HG02943 (cell line): ENCODE results near the gene IGF2R.
"Not testable (repeated sequence)": the region's sequence is repeated elsewhere in the genome, so short reads cannot be mapped to it uniquely, and the experiment has no call there.

Source experiments
- ATAC-seq: cut with Tn5 transposase; IDR thresholded peaks from one replicate; pipeline ENCODE4 v1.9.1; 2021; ENCODE audit warnings: mild to moderate bottlenecking, low read depth, moderate library complexity; ENCODE audit not compliant: unreplicated experiment

The IGF2R gene

DNA sequence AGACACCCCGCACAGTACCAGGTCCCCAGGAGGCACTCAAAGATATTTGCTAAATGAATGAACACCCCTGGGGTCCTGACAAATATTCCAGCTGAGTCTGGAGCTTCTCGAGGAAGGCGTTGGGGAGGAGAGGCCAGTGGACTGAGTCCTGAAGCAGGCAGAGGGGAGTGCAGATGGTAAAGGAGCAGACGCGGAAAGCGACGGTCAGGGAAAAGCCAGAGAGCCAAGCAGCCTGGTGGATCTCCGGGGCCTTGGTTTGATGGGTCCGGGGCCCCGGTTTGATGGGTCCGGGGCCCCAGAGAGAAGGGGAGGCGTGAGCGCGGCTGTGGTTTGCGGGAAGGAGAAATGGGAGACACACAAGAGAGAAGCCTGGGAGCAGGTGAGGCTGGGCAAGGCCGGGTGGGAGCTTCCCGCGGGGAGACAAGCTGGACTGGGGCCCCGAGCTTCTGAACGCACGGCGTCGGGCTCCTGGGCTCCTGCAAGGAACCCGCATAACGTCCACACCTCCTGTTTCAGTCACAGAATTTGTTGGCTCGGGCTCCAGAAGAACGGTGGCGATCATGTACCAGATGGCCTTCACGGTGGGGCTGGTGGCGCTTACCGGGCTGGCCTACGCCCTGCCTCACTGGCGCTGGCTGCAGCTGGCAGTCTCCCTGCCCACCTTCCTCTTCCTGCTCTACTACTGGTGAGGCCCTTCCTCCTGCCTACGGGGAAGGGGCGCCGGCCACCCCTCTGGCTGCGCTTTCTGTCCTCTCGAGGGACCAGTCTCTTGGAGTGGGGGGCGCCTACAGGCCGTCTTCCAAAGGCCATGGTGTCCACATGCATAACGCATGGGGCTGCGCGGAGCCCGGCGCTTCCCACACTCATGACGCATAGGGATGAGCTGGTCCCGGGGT, 164.8 kb downstream of the IGF2R start:
- no peak for ATAC-seq

DNA sequence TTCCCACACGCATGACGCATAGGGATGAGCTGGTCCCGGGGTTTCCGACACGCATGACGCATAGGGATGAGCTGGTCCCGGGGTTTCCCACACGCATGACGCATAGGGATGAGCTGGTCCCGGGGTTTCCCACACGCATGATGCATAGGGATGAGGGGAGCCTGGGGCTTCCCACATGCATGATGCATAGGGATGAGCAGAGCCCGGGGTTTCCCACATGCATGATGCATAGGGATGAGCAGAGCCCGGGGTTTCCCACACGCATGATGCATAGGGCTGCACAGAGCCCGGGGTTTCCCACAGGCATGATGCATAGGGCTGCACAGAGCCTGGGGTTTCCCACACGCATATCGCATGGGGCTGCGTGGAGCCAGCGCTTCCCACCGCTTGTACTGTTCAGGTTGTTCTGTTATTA, 165.5 kb downstream of the IGF2R start:
- ATAC-seq, result not testable (repeated sequence)

DNA sequence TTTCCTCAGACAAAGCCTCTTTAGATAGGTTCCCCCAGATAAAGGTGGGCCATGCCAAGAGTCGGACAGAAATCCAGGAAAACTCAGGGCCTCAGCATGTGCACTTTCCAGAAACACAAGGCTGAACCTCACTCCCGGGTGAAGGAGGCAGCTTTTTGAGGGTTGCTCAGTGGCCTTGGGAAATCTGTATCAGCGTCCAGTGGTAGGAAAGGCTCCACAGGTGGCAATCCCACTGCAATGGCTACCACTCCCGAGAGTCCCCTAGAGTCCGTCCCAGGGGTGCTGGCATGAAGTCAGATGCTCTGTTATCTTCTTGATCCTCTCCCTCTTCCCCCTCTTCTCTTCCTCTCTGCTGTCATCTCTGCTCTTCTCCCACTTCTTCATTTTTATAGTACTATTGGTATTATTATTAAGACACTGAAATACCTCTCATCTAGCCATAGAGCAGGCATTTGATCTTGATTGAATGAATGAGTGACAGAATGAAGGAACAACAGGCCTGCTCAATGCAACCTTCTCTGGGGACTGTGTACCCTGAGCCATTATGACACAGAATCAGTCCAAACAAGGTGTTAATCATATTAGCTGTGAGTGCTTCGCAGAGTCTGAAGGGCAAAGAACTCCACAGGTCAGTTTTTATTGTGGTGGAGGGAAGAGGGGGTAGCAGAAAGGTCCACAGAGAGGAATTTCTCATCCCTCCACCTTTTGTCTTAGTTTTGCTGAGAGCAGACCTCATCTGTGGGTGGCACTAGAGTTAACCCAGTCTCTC, 166.1 kb downstream of the IGF2R start:
- ATAC-seq, result no peak

DNA sequence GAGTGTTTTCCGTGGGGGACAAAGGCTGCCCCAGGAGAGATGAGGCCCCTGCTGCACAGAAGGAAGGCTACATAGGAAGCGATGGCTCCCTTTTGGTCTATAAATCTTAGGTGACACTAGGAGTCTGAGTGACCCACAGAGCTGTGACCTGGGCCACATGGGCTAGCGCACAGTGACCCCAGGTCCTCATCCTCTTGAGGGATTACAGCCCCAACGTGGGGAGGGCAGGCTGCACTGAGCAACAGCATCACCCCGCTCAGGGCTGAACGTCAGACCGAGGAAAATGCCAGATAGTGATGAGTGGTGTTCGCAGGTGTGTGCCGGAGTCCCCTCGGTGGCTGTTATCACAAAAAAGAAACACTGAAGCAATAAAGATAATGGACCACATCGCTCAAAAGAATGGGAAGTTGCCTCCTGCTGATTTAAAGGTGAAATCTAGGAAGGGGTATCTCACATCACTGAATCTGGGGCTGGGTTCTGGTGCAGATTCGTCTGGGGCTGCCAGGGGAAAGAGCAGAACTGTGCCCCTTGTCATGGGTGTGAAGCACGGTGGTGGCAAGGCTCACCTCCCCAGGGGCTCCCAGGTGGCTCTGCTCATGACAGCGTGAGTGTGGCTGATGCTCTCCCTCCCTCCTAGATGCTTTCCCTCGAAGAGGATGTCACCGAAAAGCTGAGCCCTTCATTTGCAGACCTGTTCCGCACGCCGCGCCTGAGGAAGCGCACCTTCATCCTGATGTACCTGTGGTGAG, 167.2 kb downstream of the IGF2R start:
- ATAC-seq, result no peak

DNA sequence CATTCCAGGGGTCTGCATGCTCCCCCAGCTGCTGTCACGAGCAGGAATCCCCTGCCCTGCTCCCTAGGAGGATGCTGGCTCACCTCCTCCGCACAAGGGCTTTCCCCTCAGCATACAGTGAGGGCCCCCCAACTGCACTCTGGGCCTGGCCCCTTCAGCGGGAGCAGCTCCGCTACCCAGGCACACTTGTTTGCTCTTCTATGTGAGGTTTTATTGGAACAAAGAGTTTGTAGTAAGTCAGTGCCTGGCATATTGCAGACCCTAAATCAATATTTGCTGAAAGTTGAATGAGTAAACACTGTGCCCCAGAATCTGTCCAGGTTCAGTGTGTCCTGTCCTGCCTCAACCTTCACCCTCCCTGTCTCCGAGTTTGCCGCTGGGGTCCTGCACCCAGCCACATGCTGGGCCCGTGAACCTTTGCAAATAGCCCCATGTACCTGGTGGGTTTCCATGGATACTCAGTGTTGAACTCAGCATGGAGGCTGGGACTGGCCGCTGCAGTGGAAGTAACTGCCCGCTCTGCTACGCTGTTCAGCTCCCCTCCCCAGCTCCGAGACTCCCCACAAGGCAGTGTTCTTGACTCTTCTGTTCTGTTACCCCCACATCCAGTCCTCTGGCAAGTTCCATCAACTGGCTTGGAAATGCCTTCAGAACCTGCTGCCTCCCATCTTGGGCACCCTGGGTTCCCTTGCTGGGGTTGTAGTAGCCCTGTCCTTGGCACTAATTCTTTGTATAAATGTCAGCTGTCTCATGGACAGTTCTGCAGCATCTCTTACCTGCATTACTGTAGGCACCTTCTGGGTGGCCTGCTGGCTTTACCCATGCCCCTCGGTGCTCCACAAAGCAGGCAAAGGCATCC, 168.5 kb downstream of the IGF2R start:
- no peak for ATAC-seq

DNA sequence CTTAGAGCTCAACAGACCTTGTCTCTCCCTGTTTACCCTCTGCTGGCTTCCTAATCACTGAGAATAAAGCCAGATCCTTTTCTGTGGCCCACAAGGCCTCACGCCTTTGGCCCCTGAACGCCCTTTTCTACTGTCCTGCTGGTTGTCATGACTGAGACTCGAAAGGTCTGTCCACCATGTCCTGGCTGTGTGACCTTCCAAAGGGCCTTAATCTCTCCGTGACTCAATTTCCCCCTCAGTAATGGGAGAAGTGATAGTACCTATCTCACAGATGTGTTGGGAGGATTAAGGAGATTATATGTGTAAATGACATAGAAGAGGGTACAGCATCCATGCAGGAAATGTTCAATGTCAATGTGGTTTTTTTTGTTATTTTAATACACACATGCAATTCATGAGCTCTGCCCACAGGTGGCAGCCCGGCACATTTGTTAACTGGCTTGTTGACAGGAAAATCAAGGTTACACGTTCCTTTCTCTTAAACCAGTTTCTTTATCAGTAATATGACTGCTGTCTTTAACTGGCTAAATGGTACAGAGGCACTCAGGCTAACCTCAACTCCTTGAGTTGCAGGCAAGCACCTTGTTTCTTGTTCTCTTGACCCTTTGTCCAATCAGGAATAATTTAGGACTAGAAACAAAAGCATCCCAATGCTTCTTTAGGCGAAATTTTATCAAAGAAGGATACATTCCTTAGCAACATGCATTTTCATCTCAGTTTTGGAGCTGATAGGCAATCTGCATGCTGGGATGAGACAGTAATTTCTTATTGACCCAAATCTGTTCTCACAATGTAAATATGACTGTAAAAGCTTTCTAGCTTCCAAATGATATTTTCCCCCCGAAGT, 169.3 kb downstream of the IGF2R start:
- no peak for ATAC-seq

DNA sequence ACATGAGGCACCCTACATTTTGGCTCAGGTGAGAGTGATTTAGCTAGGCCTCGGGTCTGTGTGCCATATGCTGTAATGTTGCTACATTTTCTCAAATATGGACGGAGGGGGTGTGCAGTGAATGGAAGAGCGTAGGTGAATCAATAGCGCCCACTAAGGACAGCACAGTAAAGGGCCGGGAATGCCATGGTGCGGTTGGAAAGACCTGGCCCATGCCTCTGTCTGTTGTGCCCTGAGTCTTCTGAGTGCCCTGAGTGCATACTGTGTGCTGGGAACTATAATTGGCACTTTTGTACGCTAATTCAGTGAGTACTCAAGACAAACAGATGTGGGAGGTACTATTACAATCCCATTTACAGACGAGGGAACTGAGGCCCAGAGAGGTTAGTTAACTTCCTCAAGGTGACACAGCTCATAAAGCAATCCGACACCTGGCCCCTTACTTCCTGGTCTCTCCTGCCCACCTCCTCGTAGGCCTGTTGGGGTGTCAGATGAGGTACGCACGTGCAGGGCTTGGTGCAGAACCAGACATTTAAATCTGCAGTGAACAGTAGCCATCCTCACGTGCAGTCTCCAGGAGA, 170.0 kb downstream of the IGF2R start:
- no peak for ATAC-seq

DNA sequence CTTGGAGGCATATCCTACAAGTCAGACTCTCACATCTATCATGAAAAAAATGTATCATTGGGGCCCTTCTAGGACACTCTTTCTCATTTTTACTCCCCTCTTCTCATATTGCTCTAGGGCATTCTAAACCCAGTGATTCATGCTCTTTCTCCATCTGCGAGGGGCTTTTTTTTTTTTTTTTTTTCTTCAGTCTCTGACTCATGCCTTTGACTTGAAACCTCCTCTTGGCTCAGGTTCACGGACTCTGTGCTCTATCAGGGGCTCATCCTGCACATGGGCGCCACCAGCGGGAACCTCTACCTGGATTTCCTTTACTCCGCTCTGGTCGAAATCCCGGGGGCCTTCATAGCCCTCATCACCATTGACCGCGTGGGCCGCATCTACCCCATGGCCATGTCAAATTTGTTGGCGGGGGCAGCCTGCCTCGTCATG, 170.6 kb downstream of the IGF2R start:
- ATAC-seq, result no peak

DNA sequence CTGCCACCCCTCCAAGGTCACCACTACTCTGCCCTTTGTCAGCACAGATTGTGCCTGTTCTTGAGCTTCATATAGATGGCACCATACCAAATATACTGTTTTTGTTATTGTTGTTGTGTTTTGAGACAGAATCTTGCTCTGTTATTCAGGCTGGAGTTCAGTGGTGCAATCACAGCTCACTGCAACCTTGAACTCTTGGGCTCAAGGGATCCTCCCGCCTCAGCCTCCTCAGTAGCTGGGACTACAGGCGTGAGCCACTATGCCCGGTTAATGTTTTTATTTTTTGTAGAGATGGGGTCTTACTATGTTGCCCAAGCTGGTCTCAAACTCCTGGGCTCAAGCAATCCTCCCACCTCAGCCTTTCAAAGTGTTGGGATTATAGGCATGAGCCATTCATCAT, 171.6 kb downstream of the IGF2R start:
- ATAC-seq, result not testable (repeated sequence)

DNA sequence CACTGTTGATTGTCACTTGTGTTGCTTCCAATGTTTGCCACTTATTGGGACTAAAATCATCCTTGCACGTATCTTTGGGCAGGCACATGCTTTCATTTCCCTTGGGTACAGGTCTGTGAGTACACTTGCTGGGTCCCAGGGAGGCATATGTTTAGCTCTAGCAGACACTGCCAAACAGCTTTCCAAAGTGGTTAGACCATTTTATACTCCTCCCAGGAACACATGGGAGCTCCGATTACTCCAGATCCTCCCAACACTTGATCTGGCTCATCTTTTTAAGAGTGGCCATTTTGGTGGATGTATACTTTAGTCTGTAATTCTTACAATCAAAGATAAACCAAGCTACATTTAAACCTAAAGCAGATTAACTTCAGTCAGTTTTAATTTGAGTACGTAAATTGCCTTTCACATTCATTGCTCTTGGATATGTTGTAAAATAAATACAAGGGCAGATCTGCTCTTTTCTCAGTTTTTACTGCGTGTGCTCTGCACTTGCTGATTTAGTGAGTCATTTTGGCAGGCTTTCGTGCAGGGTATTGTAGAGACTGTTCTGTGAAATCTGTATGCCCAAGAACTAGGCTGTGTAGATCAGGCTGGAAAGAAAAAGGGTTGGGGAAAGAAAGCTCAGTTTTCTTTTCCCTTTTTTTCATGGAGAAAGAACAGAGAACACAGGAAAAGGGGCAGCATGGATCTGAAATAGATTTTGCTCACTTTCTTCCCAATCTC, 172.3 kb downstream of the IGF2R start:
- no peak for ATAC-seq

DNA sequence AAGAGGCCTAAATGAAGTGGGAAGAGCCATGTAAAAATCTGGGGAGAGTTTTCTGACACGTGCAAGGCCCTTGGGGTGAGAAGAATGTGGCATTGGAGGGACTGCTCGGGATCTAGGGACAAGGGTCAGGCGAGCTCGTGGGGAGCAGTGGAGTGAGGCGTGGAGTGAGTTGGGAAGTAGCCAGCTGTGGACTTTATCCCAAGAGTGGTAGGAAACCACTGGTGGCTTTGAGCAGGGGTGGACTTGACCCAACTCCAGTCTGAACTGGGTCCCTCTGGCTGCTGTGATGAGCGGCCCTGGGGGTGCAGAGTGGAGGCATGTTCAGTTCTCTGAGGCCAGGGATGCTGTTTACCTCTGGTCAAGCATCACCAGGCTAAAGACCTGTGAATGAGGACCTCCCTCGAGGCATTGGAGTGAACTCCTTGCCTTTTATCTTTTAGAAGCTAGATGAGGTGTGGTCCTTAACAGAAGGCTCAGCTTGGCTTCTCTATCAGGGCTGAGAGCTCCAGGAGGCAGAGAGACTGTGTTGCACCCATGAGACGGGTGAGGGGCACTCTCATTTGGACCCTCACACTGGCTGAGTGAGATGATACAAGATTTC, 173.3 kb downstream of the IGF2R start:
- no peak for ATAC-seq

DNA sequence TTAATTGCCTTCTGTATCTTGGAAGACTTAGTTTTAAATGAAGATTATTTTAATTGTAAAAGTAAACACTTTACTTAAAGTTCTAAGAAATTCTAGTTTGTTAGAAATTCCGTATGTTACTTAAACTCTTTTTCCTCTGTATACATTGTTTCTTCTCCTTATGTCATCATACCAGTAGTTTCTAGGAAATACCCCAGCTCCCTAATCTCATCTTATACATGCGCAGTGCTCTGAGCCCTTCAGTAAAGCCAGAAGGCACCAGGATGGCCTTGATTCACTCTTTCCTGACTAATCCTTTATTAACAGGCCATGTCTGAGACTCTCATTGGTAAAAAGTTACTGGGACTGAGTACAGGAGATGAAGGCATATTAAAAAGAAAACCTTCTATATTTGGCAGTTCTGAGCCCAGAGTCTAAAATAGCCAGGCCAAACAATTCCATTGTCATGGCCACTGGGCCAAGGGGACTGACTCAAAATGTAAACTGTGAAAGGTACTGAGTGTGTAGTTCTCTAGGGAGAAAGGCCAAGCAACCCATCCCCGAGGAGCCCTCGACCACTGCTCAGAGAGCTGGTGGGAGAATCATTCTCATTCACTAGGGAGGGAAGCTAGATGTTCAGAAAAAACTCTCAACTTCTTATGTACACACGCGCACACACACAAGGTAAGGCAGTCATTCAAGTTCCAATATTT, 177.7 kb downstream of the IGF2R start:
- ATAC-seq, result no peak

DNA sequence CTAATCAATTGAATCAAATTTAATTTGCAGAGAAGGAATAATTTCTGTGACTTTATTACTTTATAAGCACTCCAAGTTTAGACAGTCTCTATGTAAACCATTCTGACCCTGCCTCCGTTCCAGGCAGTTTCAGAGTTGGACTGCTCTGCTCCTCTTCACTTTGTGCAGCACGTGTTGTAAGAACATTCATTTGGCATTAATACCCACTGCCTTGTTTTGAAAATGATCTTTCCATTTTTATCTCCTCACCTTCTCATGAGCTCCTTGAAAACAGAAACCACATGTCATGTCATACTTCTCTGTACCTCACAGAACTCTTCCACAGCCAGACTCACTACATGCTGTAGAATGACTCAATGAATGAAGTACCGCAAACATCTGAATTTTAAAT, 178.3 kb downstream of the IGF2R start:
- ATAC-seq, result no peak

DNA sequence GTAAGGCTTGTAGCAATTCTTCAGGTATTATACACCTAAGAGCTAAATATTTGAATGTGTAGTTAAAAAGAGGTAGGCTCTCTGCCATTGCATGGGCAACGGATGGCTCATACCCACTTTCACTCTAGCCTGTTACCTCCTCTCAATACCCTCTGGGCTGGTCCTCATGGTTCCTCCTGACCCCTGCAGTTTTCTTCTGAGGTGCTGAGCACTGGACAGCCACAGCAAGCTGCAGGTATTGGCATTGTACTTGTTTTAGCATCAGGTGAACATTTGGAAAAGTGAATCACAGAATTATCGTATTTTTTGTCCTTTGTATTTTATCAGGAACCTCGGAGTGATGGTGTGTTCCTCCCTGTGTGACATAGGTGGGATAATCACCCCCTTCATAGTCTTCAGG, 185.6 kb downstream of the IGF2R start:
- ATAC-seq, result no peak

DNA sequence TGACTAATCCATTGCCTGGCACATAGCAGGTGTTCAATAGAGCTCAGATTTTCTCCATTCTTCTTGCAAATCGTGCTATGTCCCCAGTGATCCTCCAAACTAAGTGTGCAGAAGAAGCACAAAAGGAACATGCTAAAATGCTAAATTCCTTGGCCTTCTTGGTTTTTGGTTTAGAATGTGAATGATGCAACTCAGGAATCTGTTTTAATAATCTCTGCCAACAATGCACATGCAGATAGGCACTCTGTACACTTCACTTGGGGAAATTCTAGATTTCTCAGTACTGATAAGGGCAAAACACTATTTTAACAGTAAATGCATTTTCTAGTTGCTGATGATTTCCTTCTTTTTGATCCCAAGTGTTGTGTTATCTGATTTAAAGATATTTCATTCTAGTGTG, 188.0 kb downstream of the IGF2R start:
- no peak for ATAC-seq

DNA sequence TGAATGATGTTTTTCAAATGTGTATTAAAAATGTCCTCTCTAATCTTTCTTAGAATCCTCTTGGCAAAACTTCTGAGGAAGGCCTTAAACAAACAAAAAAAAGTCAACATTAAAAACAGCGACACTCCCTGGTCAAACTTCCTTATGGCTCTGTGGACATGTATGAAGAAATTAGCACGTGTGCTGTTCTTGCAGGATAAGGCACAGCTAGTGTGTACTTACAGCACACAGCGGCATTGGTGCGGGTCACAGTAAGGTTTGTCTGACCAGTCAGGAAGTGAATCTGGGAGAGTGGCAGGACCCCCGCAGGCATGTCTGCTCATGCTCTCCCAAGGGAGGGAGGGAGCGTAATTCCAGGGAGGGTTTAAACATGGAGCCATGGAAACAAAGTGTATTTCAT, 191.6 kb downstream of the IGF2R start:
- ATAC-seq, result no peak
